Erythroblast (primary cell): Measurements from ENCODE around the gene CTNND2.

Experiments used
- DNase-seq, 2 experiments: peaks; one replicate each; lab custom pipeline; 2025; lab: John Stamatoyannopoulos, UW
- GATA1 ChIP-seq: IDR thresholded peaks from 2 replicates; pipeline ENCODE4 v1.6.1; 2011; ENCODE audit warnings: low read depth, mild to moderate bottlenecking, control low read depth, low read length, moderate library complexity
- POLR2A ChIP-seq: IDR thresholded peaks from 2 replicates; pipeline ENCODE4 v1.6.1; 2011; ENCODE audit warnings: mild to moderate bottlenecking, low read length

Gene CTNND2

GRCh38 chr5:11514705-11515432, 389.4 kb downstream of the CTNND2 start:
- TF ChIP-seq GATA1, result no peak
- TF ChIP-seq POLR2A, result no peak
- DNase-seq, result no peak

GRCh38 chr5:11511878-11512277, 392.4 kb downstream of the CTNND2 start:
- TF ChIP-seq GATA1, result no peak
- no peak for TF ChIP-seq POLR2A
- DNase-seq, result no peak

GRCh38 chr5:11510889-11511288, 393.4 kb downstream of the CTNND2 start:
- TF ChIP-seq GATA1, result no peak
- no peak for TF ChIP-seq POLR2A
- no peak for DNase-seq

- no peak for TF ChIP-seq POLR2A
- no peak for TF ChIP-seq GATA1
- DNase-seq, result no peak
These were observed 394.5 kb downstream of the CTNND2 start for GRCh38 chr5:11509793-11510192.

- TF ChIP-seq GATA1, result no peak
- no peak for DNase-seq
These were observed 396.9 kb downstream of the CTNND2 start for GRCh38 chr5:11507156-11507910.

GRCh38 chr5:11504886-11505193, 399.4 kb downstream of the CTNND2 start:
- no peak for DNase-seq
- TF ChIP-seq POLR2A (no peak), GATA1 (no peak)

GRCh38 chr5:11504065-11504885, 400.0 kb downstream of the CTNND2 start:
- no peak for DNase-seq
- TF ChIP-seq POLR2A (no peak), GATA1 (no peak)

- DNase-seq, result no peak
- no peak for TF ChIP-seq GATA1
- no peak for TF ChIP-seq POLR2A
These were observed 401.5 kb downstream of the CTNND2 start for GRCh38 chr5:11502783-11503182.

GRCh38 chr5:11497651-11498050, 406.6 kb downstream of the CTNND2 start:
- TF ChIP-seq GATA1, result no peak
- DNase-seq, result no peak

- no peak for DNase-seq
- TF ChIP-seq POLR2A (no peak), GATA1 (no peak)
These were observed 408.0 kb downstream of the CTNND2 start for GRCh38 chr5:11496137-11496719.

GRCh38 chr5:11494340-11494739, 409.9 kb downstream of the CTNND2 start:
- TF ChIP-seq GATA1 (no peak), POLR2A (no peak)
- no peak for DNase-seq

- TF ChIP-seq GATA1 (no peak), POLR2A (no peak)
- no peak for DNase-seq
These were observed 412.7 kb downstream of the CTNND2 start for GRCh38 chr5:11491404-11492075.

- TF ChIP-seq POLR2A, result no peak
- no peak for TF ChIP-seq GATA1
- DNase-seq, result no peak
These were observed 420.6 kb downstream of the CTNND2 start for GRCh38 chr5:11483630-11484029.
